H1 (cell line): ENCODE measurements around the gene MMGT1. TPM values are rescaled to one million over a fixed set of nuclear protein-coding genes. Genes with fewer than 3 reads are reported as not detected.

ENCODE experiments used
- CTCF ChIA-PET: fragments of 300-600 bp; sonication (Branson Sonifier 250); formaldehyde crosslinking; loops from one replicate; lab custom pipeline; 2021; ENCODE audit not compliant: partially characterized antibody; lab: Charles Lee
- POLR2A ChIA-PET: fragments of 300-600 bp; sonication (Branson Sonifier 250); formaldehyde crosslinking; loops from one replicate; lab custom pipeline; 2021; ENCODE audit warnings: inconsistent platforms; ENCODE audit not compliant: partially characterized antibody; lab: Charles Lee
- DNase-seq, 2 experiments: peaks; one replicate each; pipeline versions ENCODE4 v3.0.0 to v3.0.0-alpha.2; 2010 to 2022; ENCODE audit warnings: low spot score in 2 of 2, low read depth in 1 of 2, mixed read lengths in 1 of 2
- FAIRE-seq: peaks from 2 replicates; lab custom pipeline; 2011; peaks lifted over from hg19 to GRCh38; lab: Jason Lieb, UNC
- H2AFZ ChIP-seq: 2 replicates; pipeline ENCODE4 v1.8.1; 2012; ENCODE audit warnings: low read length, inconsistent platforms
- H2AK5ac ChIP-seq: 2 replicates; pipeline ENCODE4 v1.6.1; 2013; ENCODE audit warnings: low read depth, low read length
- H2BK120ac ChIP-seq: replicated peaks from 2 replicates; pipeline ENCODE3; 2013; ENCODE audit warnings: low read depth, low read length, inconsistent platforms
- H2BK12ac ChIP-seq: 2 replicates; pipeline ENCODE4 v1.6.1; 2013; ENCODE audit warnings: low read depth, low read length
- H2BK15ac ChIP-seq: 2 replicates; pipeline ENCODE4 v1.6.1; 2013; ENCODE audit warnings: low read length
- H2BK20ac ChIP-seq: 2 replicates; pipeline ENCODE4 v1.6.1; 2013; ENCODE audit warnings: low read length
- H2BK5ac ChIP-seq: 2 replicates; pipeline ENCODE4 v1.6.1; 2013; ENCODE audit warnings: low read depth, low read length
- H3K14ac ChIP-seq: 2 replicates; pipeline ENCODE4 v1.6.1; 2013; ENCODE audit warnings: inconsistent platforms; ENCODE audit not compliant: insufficient read length
- H3K18ac ChIP-seq: 2 replicates; pipeline ENCODE4 v1.6.1; 2013; ENCODE audit warnings: low read length; ENCODE audit errors: extremely low read depth
- H3K23ac ChIP-seq: 2 replicates; pipeline ENCODE4 v1.6.1; 2013; ENCODE audit warnings: inconsistent platforms; ENCODE audit not compliant: insufficient read length
- H3K23me2 ChIP-seq: 2 replicates; pipeline ENCODE4 v1.6.1; 2013; ENCODE audit warnings: low read depth, low read length
- H3K27ac ChIP-seq: 2 replicates; pipeline ENCODE4 v1.6.1; 2011; ENCODE audit warnings: low read depth, low read length, inconsistent platforms
- H3K27me3 ChIP-seq, 4 experiments: replicated peaks in 1 of 4; 1 replicate in 1 of 4; 2 replicates in 3 of 4; pipeline versions ENCODE4 v1.6.1 to v1.8.1; 2011 to 2013; ENCODE audit warnings: low read length in 3 of 4, mild to moderate bottlenecking in 3 of 4, inconsistent platforms in 2 of 4, mixed read lengths in 2 of 4, moderate library complexity in 1 of 4; ENCODE audit not compliant: control insufficient read depth in 3 of 4, insufficient read depth in 3 of 4; ENCODE audit errors: extremely low read depth in 1 of 4
- H3K36me3 ChIP-seq, 4 experiments: 2 replicates each; pipeline versions ENCODE4 v1.6.1 to v1.8.1; 2011 to 2013; ENCODE audit warnings: mild to moderate bottlenecking in 4 of 4, low read length in 3 of 4, moderate library complexity in 2 of 4, control low read depth in 1 of 4, inconsistent platforms in 1 of 4; ENCODE audit not compliant: insufficient read depth in 4 of 4, control insufficient read depth in 2 of 4
- H3K4ac ChIP-seq: replicated peaks from 2 replicates; pipeline ENCODE3; 2013; ENCODE audit warnings: low read length, low read depth, mixed read lengths, inconsistent platforms; ENCODE audit not compliant: insufficient read length
- H3K4me1 ChIP-seq, 4 experiments: replicated peaks in 1 of 4; 1 replicate in 1 of 4; 2 replicates in 3 of 4; pipeline versions ENCODE4 v1.6.1 to v1.8.1; 2011 to 2013; ENCODE audit warnings: low read length in 3 of 4, inconsistent platforms in 2 of 4, mixed read lengths in 1 of 4; ENCODE audit not compliant: insufficient read depth in 4 of 4, control insufficient read depth in 3 of 4
- H3K4me2 ChIP-seq, 2 experiments: 2 replicates each; pipeline versions ENCODE4 v1.6.1 to v1.8.1; 2011 to 2013; ENCODE audit warnings: low read depth in 2 of 2, low read length in 2 of 2, control low read depth in 1 of 2, inconsistent platforms in 1 of 2, mild to moderate bottlenecking in 1 of 2; ENCODE audit not compliant: insufficient read depth in 1 of 2
- H3K4me3 ChIP-seq, 4 experiments: fragments of 200-600, 300-600 bp in 1 of 4; sonication (generic), shearing (Covaris generic), sonication (Bioruptor Twin) in 1 of 4; 2 replicates each; pipeline versions ENCODE4 v1.5.1 to v1.8.1; 2011 to 2016; ENCODE audit warnings: low read length in 4 of 4, low read depth in 3 of 4, control low read depth in 2 of 4, inconsistent platforms in 2 of 4, mild to moderate bottlenecking in 2 of 4, mixed read lengths in 1 of 4, moderate library complexity in 1 of 4; ENCODE audit not compliant: insufficient read depth in 2 of 4; ENCODE audit errors: extremely low read depth in 1 of 4
- H3K56ac ChIP-seq: replicated peaks from 2 replicates; pipeline ENCODE3; 2013; ENCODE audit warnings: low read depth, mild to moderate bottlenecking, mixed read lengths, low read length, inconsistent platforms; ENCODE audit not compliant: insufficient read length
- H3K79me1 ChIP-seq: 2 replicates; pipeline ENCODE4 v1.6.1; 2013; ENCODE audit warnings: low read depth, low read length, control low read depth
- H3K79me2 ChIP-seq, 2 experiments: 2 replicates each; pipeline versions ENCODE4 v1.6.1 to v1.8.1; 2012 to 2013; ENCODE audit warnings: low read length in 2 of 2, mild to moderate bottlenecking in 2 of 2, inconsistent platforms in 1 of 2; ENCODE audit not compliant: insufficient read depth in 2 of 2, control insufficient read depth in 1 of 2
- H3K9ac ChIP-seq, 4 experiments: replicated peaks in 1 of 4; 1 replicate in 1 of 4; 2 replicates in 3 of 4; pipeline versions ENCODE4 v1.6.1 to v1.8.1; 2011 to 2013; ENCODE audit warnings: low read depth in 3 of 4, low read length in 3 of 4, control low read depth in 2 of 4, mild to moderate bottlenecking in 2 of 4, moderate library complexity in 2 of 4, inconsistent platforms in 1 of 4; ENCODE audit errors: extremely low read depth in 1 of 4
- H3K9me3 ChIP-seq, 2 experiments: 2 replicates each; pipeline versions ENCODE4 v1.6.1 to v1.8.1; 2012 to 2013; ENCODE audit warnings: mild to moderate bottlenecking in 2 of 2, moderate library complexity in 2 of 2, control low read depth in 1 of 2, inconsistent platforms in 1 of 2, low read depth in 1 of 2, low read length in 1 of 2, mixed read lengths in 1 of 2; ENCODE audit not compliant: insufficient read depth in 2 of 2
- H4K20me1 ChIP-seq, 2 experiments: replicated peaks in 1 of 2; 2 replicates each; pipeline versions ENCODE3 to v1.8.1; 2011 to 2013; ENCODE audit warnings: inconsistent platforms in 2 of 2, low read length in 2 of 2, mild to moderate bottlenecking in 1 of 2; ENCODE audit not compliant: insufficient read depth in 2 of 2, control insufficient read depth in 1 of 2
- H4K5ac ChIP-seq: 2 replicates; pipeline ENCODE4 v1.6.1; 2013; ENCODE audit warnings: low read length, low read depth, mixed read lengths, inconsistent platforms; ENCODE audit not compliant: insufficient read length
- H4K8ac ChIP-seq: 2 replicates; pipeline ENCODE4 v1.8.0; 2013; ENCODE audit warnings: mild to moderate bottlenecking, moderate library complexity, low read length, inconsistent platforms; ENCODE audit not compliant: insufficient read depth; ENCODE audit errors: extremely low read depth
- H4K91ac ChIP-seq: replicated peaks from 2 replicates; pipeline ENCODE3; 2013; ENCODE audit warnings: low read length, mixed read lengths, inconsistent platforms; ENCODE audit not compliant: insufficient read length
- BACH1 ChIP-seq: IDR thresholded peaks from 2 replicates; pipeline ENCODE4 v1.6.1; 2012; ENCODE audit warnings: low read length, improper control_type of control experiment
- CBX8 ChIP-seq: fragments of 300-800, 300-1000 bp; sonication (generic); IDR thresholded peaks from 2 replicates; pipeline ENCODE4 v1.7.1; 2016; ENCODE audit warnings: low read depth, low read length, borderline replicate concordance
- SIX5 ChIP-seq: IDR thresholded peaks from 2 replicates; pipeline ENCODE4 v1.6.1; 2011; ENCODE audit warnings: mild to moderate bottlenecking, low read depth, low read length
- WGBS, 2 experiments: shearing (Covaris generic) in 1 of 2; methylation state at CpG; one replicate each; pipeline versions ENCODE4 v1.1.6 to v1.1.7; 2013 to 2015; ENCODE audit warnings: low lambda C conversion rate in 2 of 2, mixed read lengths in 2 of 2, inconsistent platforms in 1 of 2, low coverage in 1 of 2, missing lambda C conversion rate in 1 of 2; ENCODE audit not compliant: insufficient replicate concordance in 2 of 2, insufficient coverage in 1 of 2, insufficient read length in 1 of 2; ENCODE audit errors: extremely low coverage in 1 of 2, missing lambda C conversion rate in 1 of 2; 5-methylcytosine and 5-hydroxymethylcytosine counted together
- polyA plus RNA-seq, 7 experiments: library from polyadenylated mRNA; depleted of rRNA in 3 of 7; stranded (reverse) in 5 of 7; unstranded in 2 of 7; fragments of >200 nt in 5 of 7; fragments of 200-250 nt in 2 of 7; gene quantifications; 1 replicate in 5 of 7; 2 replicates in 1 of 7; 4 replicates in 1 of 7; pipeline versions ENCODE4 v1.2.1 to v1.2.3, GENCODE V29; 2011 to 2013; ENCODE audit warnings: missing spikeins in 2 of 7, mixed read lengths in 2 of 7
- total RNA-seq: library from RNA; stranded (reverse); fragmentation: NEBNext Ultra II Directional; extraction: Animal tissue kit (Norgen Biotek cat#: 25700); gene quantifications from 2 replicates; pipeline ENCODE4 v1.2.1, GENCODE V29; 2021
- TF ChIP-seq, protein P1 (sequence below), 3 experiments: IDR thresholded peaks; 1 replicate in 2 of 3; 2 replicates in 1 of 3; pipeline versions ENCODE4 v1.5.1 to v1.6.1; 2011; ENCODE audit warnings: low read length in 3 of 3, mild to moderate bottlenecking in 3 of 3, inconsistent platforms in 2 of 3, low read depth in 1 of 3, moderate library complexity in 1 of 3; ENCODE audit not compliant: insufficient read depth in 1 of 3; ENCODE audit errors: control extremely low read depth in 1 of 3

MMGT1 gene
- total and polyA plus RNA-seq, 2 of the 8 experiments (the other 6 are each of a cell fraction or from before 2014, with no cell fraction given): 10.0 to 20.5 TPM

DNA sequence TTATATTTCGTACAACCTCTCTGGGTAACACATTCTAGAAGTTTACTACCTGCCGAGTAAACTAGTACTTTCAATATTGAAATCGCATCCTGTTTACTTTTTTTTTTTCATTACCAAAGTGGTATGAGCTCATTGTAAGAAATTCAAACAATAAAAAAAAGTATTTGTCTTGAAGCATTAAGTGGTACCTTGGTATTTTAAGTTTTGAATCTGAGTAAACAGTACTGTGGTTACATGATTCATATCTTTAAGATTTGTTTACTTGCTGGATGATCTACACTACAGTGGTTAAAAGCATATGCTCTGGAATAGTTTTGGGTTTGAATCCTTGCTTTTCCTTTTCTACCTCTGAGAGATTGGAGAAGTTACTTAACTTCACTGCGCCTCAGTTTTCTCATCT lies 3.8 kb upstream of the MMGT1 start:
- no peak overlapping the region for H3K9ac ChIP-seq
- ChIA-PET POLR2A (no interaction called here), CTCF (no interaction called here)
- H3K9me3 ChIP-seq: no peaks in the 10 kb centered on the region
- H3K23me2 ChIP-seq: peaks cover 5% of the 10 kb centered on the region; the same call in 1 of the 2 replicates
- no peak overlapping the region for H3K14ac ChIP-seq
- H4K91ac ChIP-seq: no peak overlapping the region
- no peak overlapping the region for H3K4ac ChIP-seq
- FAIRE-seq: no peak
- no peak overlapping the region for H2BK15ac ChIP-seq
- DNase-seq: no peak
- H4K20me1 ChIP-seq: peaks cover 0 to 1% of the 10 kb centered on the region in 2 experiments
- no peaks in the 10 kb centered on the region for H3K79me1 ChIP-seq
- H3K56ac ChIP-seq: no peak overlapping the region
- H4K5ac ChIP-seq: no peak overlapping the region
- no peak overlapping the region for H3K23ac ChIP-seq
- H2BK120ac ChIP-seq: no peak overlapping the region
- no peak overlapping the region for H2BK5ac ChIP-seq
- H3K36me3 ChIP-seq: no peaks in the 10 kb centered on the region
- H2BK12ac ChIP-seq: no peak overlapping the region
- no peak overlapping the region for H2AK5ac ChIP-seq
- peaks cover 6 to 8% of the 10 kb centered on the region in 2 experiments; a peak in 3 of 4 replicates for H3K79me2 ChIP-seq
- no peak overlapping the region for H3K4me3 ChIP-seq
- TF ChIP-seq, protein P1, sequence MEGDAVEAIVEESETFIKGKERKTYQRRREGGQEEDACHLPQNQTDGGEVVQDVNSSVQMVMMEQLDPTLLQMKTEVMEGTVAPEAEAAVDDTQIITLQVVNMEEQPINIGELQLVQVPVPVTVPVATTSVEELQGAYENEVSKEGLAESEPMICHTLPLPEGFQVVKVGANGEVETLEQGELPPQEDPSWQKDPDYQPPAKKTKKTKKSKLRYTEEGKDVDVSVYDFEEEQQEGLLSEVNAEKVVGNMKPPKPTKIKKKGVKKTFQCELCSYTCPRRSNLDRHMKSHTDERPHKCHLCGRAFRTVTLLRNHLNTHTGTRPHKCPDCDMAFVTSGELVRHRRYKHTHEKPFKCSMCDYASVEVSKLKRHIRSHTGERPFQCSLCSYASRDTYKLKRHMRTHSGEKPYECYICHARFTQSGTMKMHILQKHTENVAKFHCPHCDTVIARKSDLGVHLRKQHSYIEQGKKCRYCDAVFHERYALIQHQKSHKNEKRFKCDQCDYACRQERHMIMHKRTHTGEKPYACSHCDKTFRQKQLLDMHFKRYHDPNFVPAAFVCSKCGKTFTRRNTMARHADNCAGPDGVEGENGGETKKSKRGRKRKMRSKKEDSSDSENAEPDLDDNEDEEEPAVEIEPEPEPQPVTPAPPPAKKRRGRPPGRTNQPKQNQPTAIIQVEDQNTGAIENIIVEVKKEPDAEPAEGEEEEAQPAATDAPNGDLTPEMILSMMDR (IDR thresholded peaks at IDR 0.05; ENCODE audit: control extremely low read depth in 1 of 3, insufficient read depth in 1 of 3, low read depth in 1 of 3, low read length in 3 of 3): no peak
- TF ChIP-seq CBX8 (no peak), BACH1 (no peak), SIX5 (no peak)
- H4K8ac ChIP-seq: no peak overlapping the region
- H3K4me2 ChIP-seq: no peak overlapping the region
- WGBS, 2 experiments: 94% methylated on average over 4 of the region's 4 CpGs; no CpG with 5 or more reads in 1 of the 2 experiments
- H2BK20ac ChIP-seq: no peak overlapping the region
- H3K27me3 ChIP-seq: no peaks in the 10 kb centered on the region
- no peak overlapping the region for H3K27ac ChIP-seq
- H3K4me1 ChIP-seq: no peaks in the 10 kb centered on the region; a peak in 1 of 7 replicates
- H3K18ac ChIP-seq: no peak overlapping the region
- H2AFZ ChIP-seq: no peak overlapping the region
